ENCODE measurements around the gene RNF212. TPM values are rescaled to one million over a fixed set of nuclear protein-coding genes. Genes with fewer than 3 reads are reported as not detected.
"Not testable (repeated sequence)": the region's sequence is repeated elsewhere in the genome, so short reads cannot be mapped to it uniquely, and the experiment has no call there.

RNF212 gene
- total RNA-seq, 2 experiments from 2014 or later = 0.87 to 1.4 TPM

- H3K36me3 Mint-ChIP-seq = no peaks in the 10 kb centered on the region
- intact Hi-C loops (cut with micrococcal nuclease) = no loop called here
- POLR2A ChIA-PET = no interaction called here
These were observed 57.4 kb downstream of the RNF212 start for GRCh38 chr4:1055721-1056590.

GRCh38 chr4:1055243-1055701, 58.1 kb downstream of the RNF212 start:
- DNase-seq; intact Hi-C loops (cut with micrococcal nuclease); H3K36me3 Mint-ChIP-seq; POLR2A ChIA-PET; H3K27me3 Mint-ChIP-seq; H3K9me3 Mint-ChIP-seq; H3K27ac Mint-ChIP-seq: not testable (repeated sequence)
- CTCF ChIA-PET = interaction anchor here (0.7 to 0.8 kb wide), 2 partner anchors 45 to 264 kb away, joined by 3 read pairs; no protein-coding TSS in a partner anchor
- Mint-ChIP-seq H3K4me1 (ENCODE audit: low read depth) (peaks cover 11% of the 10 kb centered on the region), H3K4me3 (peak overlapping the region; percentile 28)

More at GRCh38 chr4:1055721-1056590, 57.4 kb downstream of the RNF212 start:
- Mint-ChIP-seq H3K4me3 (peak overlapping the region; percentile 28), H3K9me3 (no peaks in the 10 kb centered on the region), H3K27me3 (peaks cover 7% of the 10 kb centered on the region), H3K27ac (peak overlapping the region; percentile 16), H3K4me1 (ENCODE audit: low read depth) (peaks cover 11% of the 10 kb centered on the region)
- peak; percentile 87 for DNase-seq
- CTCF ChIA-PET = interaction anchor here (0.8 kb wide), 1 partner anchor 46 kb away, joined by 3 read pairs; no protein-coding TSS in a partner anchor

GRCh38 chr4:1054696-1055242, 58.6 kb downstream of the RNF212 start:
- H3K36me3 Mint-ChIP-seq; H3K9me3 Mint-ChIP-seq; H3K27ac Mint-ChIP-seq; POLR2A ChIA-PET; DNase-seq; H3K27me3 Mint-ChIP-seq; H3K4me3 Mint-ChIP-seq; intact Hi-C loops (cut with micrococcal nuclease): not testable (repeated sequence)
- H3K4me1 Mint-ChIP-seq (ENCODE audit: low read depth) = peaks cover 11% of the 10 kb centered on the region
- CTCF ChIA-PET = interaction anchor here (0.6 to 0.7 kb wide), 2 partner anchors 74 to 263 kb away, joined by 3 read pairs; no protein-coding TSS in a partner anchor

- intact Hi-C loops (cut with micrococcal nuclease); POLR2A ChIA-PET; H3K27ac Mint-ChIP-seq; H3K36me3 Mint-ChIP-seq; DNase-seq; H3K9me3 Mint-ChIP-seq; H3K27me3 Mint-ChIP-seq; H3K4me3 Mint-ChIP-seq: not testable (repeated sequence)
- H3K4me1 Mint-ChIP-seq (ENCODE audit: low read depth) = peaks cover 11% of the 10 kb centered on the region
- CTCF ChIA-PET = interaction anchor here (0.6 kb wide), 1 partner anchor 21 kb away, joined by 3 read pairs; no protein-coding TSS in a partner anchor
These were observed 59.5 kb downstream of the RNF212 start for GRCh38 chr4:1053891-1054290.

- POLR2A ChIA-PET = no interaction called here
- H3K27ac Mint-ChIP-seq = no peak overlapping the region
- CTCF ChIA-PET = interaction anchor here (0.6 kb wide), 2 partner anchors 22 to 512 kb away, joined by 3 to 5 read pairs; no protein-coding TSS in a partner anchor
- intact Hi-C loops (cut with micrococcal nuclease) = no loop called here
- DNase-seq = no peak
- no peak overlapping the region for H3K4me3 Mint-ChIP-seq
- H3K27me3 Mint-ChIP-seq = peaks cover 11% of the 10 kb centered on the region
- H3K36me3 Mint-ChIP-seq = no peaks in the 10 kb centered on the region
- peaks cover 13% of the 10 kb centered on the region for H3K4me1 Mint-ChIP-seq (ENCODE audit: low read depth)
- H3K9me3 Mint-ChIP-seq = no peaks in the 10 kb centered on the region
These were observed 60.2 kb downstream of the RNF212 start for GRCh38 chr4:1053080-1053661.

GRCh38 chr4:1052231-1052671, 61.1 kb downstream of the RNF212 start:
- H3K27ac Mint-ChIP-seq = no peak overlapping the region

GRCh38 chr4:1051472-1051871, 61.9 kb downstream of the RNF212 start:
- H3K4me1 Mint-ChIP-seq (ENCODE audit: low read depth) = peaks cover 15% of the 10 kb centered on the region
- H3K36me3 Mint-ChIP-seq = no peaks in the 10 kb centered on the region
- ChIA-PET CTCF (no interaction called here), POLR2A (no interaction called here)
- intact Hi-C loops (cut with micrococcal nuclease) = no loop called here
- H3K27me3 Mint-ChIP-seq = peaks cover 24% of the 10 kb centered on the region
- no peaks in the 10 kb centered on the region for H3K9me3 Mint-ChIP-seq
- no peak overlapping the region for H3K4me3 Mint-ChIP-seq
- no peak for DNase-seq
- H3K27ac Mint-ChIP-seq = no peak overlapping the region

More at GRCh38 chr4:1052231-1052671, 61.1 kb downstream of the RNF212 start:
- Mint-ChIP-seq H3K36me3 (no peaks in the 10 kb centered on the region), H3K4me1 (ENCODE audit: low read depth) (peaks cover 13% of the 10 kb centered on the region), H3K4me3 (no peak overlapping the region), H3K27me3 (peaks cover 19% of the 10 kb centered on the region), H3K9me3 (no peaks in the 10 kb centered on the region)
- CTCF ChIA-PET = no interaction called here
- intact Hi-C loops (cut with micrococcal nuclease) = no loop called here
- POLR2A ChIA-PET = no interaction called here
- DNase-seq = no peak

- intact Hi-C loops (cut with micrococcal nuclease) = no loop called here
- ChIA-PET POLR2A (no interaction called here), CTCF (no interaction called here)
- Mint-ChIP-seq H3K9me3 (no peaks in the 10 kb centered on the region), H3K27ac (no peak overlapping the region), H3K4me3 (no peak overlapping the region), H3K36me3 (no peaks in the 10 kb centered on the region), H3K27me3 (peaks cover 25% of the 10 kb centered on the region), H3K4me1 (ENCODE audit: low read depth) (peaks cover 7% of the 10 kb centered on the region)
- DNase-seq = no peak
These were observed 62.7 kb downstream of the RNF212 start for GRCh38 chr4:1050486-1051213.

- Mint-ChIP-seq H3K36me3 (no peaks in the 10 kb centered on the region), H3K4me3 (no peak overlapping the region), H3K9me3 (no peaks in the 10 kb centered on the region), H3K27ac (no peak overlapping the region), H3K27me3 (peaks cover 30% of the 10 kb centered on the region), H3K4me1 (ENCODE audit: low read depth) (peaks cover 5% of the 10 kb centered on the region)
- CTCF ChIA-PET = no interaction called here
- POLR2A ChIA-PET = no interaction called here
- no peak for DNase-seq
- intact Hi-C loops (cut with micrococcal nuclease) = no loop called here
These were observed 63.8 kb downstream of the RNF212 start for GRCh38 chr4:1049591-1049905.

- ChIA-PET CTCF (no interaction called here), POLR2A (no interaction called here)
- Mint-ChIP-seq H3K27me3 (peaks cover 33% of the 10 kb centered on the region), H3K4me1 (ENCODE audit: low read depth) (peaks cover 5% of the 10 kb centered on the region), H3K27ac (no peak overlapping the region), H3K4me3 (no peak overlapping the region), H3K36me3 (no peaks in the 10 kb centered on the region), H3K9me3 (no peaks in the 10 kb centered on the region)
- DNase-seq = peak; percentile 61
- intact Hi-C loops (cut with micrococcal nuclease) = no loop called here
These were observed 64.4 kb downstream of the RNF212 start for GRCh38 chr4:1048773-1049590.

- Mint-ChIP-seq H3K27me3 (peaks cover 31% of the 10 kb centered on the region), H3K4me1 (ENCODE audit: low read depth) (peaks cover 5% of the 10 kb centered on the region), H3K27ac (no peak overlapping the region), H3K36me3 (no peaks in the 10 kb centered on the region), H3K9me3 (no peaks in the 10 kb centered on the region), H3K4me3 (no peak overlapping the region)
- intact Hi-C loops (cut with micrococcal nuclease) = no loop called here
- ChIA-PET CTCF (no interaction called here), POLR2A (no interaction called here)
- DNase-seq = no peak
These were observed 65.2 kb downstream of the RNF212 start for GRCh38 chr4:1047976-1048772.

Measured in activated CD4-positive, alpha-beta memory T cell treated with anti-CD3 and anti-CD28 coated beads for 36 hours (primary cell).